Measurements from ENCODE around the gene MORF4L2. TPM values are rescaled to one million over a fixed set of nuclear protein-coding genes. Genes with fewer than 3 reads are reported as not detected.
"Not testable (repeated sequence)": the region's sequence is repeated elsewhere in the genome, so short reads cannot be mapped to it uniquely, and the experiment has no call there.

The MORF4L2 gene
- total RNA-seq, 1 donor from 2014 or later: 425 TPM

- FAIRE-seq (no peak), DNase-seq (ENCODE audit: low spot score in 2 of 2) (no peak)
These were observed 5.1 kb downstream of the MORF4L2 start for GRCh38 chrX:103681443-103681842.

- no peak for DNase-seq (ENCODE audit: low spot score in 2 of 2)
- no peak for FAIRE-seq
These were observed 8.1 kb downstream of the MORF4L2 start for GRCh38 chrX:103678199-103678993.

GRCh38 chrX:103674531-103675454 lies 11.7 kb downstream of the MORF4L2 start:
- no peak for DNase-seq (ENCODE audit: low spot score in 2 of 2)
- no peak for FAIRE-seq

GRCh38 chrX:103669745-103670144 lies 16.8 kb downstream of the MORF4L2 start:
- FAIRE-seq: no peak
- DNase-seq (ENCODE audit: low spot score in 2 of 2): no peak

DNA sequence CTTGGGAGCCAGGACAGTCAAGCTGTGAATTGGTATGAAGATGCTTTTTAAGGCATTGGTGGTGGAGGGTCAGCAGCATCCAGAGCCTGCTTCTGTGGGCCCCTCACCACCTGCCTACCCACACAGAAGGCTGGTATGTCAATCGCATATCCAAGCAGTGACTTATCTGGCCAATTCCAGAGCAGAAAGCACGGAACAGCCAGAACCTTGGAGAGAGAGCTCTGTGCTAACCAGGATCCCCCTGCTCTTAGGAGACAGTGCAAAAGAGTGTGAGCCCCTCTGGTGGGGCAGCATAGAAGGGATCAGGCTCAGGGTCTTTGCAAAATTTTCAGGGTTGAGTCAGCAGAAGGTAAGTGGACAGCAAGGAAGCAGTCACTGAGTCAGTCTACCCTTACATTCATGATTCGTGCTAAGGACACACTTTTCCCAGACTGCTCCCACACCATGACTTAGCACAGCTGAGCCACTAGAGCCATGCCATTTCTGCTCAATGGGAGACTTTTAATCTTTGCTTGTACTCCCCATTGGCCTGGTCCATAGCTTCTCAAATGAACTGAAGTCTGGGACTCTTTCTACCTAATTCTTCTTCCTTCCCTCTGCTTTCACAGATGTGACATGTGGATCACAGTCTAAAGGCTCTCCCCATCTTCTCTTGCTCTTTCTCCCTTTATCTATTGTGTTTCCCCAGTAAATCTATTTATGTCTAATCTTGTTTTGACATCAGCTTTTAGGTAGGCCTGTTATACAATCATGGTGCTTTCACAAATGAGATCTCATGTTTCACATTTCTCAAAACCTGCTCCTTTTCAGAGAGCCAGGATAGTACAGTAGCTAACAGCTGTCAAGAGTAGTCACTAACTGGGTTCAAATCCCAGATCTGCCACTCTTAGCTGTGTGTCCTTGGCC lies 20.0 kb downstream of the MORF4L2 start:
- no peak for DNase-seq (ENCODE audit: low spot score in 2 of 2)
- FAIRE-seq: no peak

GRCh38 chrX:103663981-103664762 lies 22.3 kb downstream of the MORF4L2 start:
- DNase-seq (ENCODE audit: low spot score in 2 of 2): no peak

DNA sequence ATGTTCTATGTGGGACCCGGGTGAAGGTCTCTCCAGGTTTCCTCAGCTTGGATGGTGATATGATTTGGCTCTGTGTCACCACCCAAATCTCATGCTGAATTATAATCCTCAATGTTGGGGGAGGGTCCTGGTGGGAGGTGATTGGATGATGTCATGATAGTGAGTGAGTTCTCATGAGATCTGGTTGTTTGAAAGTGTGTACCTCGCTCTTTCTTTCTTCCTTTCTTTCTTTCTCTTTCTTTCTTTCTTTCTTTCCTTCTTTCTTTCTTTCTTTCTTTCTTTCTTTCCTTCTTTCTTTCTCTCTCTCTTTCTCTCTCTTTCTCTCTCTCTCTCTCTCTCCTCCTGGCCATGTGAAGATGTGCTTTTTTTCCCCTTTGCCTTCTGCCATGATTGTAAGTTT lies 27.0 kb downstream of the MORF4L2 start:
- DNase-seq (ENCODE audit: low spot score in 2 of 2); FAIRE-seq: not testable (repeated sequence)

More at GRCh38 chrX:103663981-103664762, 22.3 kb downstream of the MORF4L2 start:
- FAIRE-seq: no peak

DNA sequence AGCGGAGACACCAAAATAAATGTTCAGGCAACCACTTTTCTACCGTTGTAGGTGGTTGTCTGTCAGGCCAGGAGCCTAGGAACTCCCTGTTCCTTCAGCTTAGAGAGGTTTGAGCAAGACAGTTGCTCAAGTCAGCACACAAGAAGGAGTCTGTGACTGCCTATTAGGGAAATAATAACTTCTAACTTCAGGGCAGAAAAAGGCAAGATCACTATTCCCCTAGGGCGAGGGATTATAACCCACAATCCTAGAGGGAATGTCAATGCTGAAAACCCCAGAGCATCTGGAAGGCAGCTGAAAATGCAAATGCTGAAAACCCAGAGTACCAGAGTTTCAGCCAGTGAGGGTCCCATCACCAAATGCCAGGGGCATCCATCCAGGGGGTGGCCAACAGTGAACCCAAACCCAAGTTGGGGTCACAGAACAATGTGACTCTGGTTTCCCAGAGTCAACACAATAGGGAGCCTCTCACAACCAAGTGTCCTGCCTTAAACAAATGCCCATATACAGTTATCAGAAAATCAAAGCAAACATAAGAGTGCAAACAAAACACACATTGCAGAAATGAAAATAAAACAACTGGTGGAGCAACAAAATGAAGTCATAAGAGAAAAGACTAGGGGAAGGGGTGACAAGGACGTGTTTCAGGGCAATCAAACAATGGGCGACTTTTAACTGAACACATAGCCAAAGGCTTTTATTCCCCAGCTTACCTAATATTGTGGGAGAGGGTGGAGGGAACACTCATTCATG lies 27.6 kb downstream of the MORF4L2 start:
- no peak for FAIRE-seq

DNA sequence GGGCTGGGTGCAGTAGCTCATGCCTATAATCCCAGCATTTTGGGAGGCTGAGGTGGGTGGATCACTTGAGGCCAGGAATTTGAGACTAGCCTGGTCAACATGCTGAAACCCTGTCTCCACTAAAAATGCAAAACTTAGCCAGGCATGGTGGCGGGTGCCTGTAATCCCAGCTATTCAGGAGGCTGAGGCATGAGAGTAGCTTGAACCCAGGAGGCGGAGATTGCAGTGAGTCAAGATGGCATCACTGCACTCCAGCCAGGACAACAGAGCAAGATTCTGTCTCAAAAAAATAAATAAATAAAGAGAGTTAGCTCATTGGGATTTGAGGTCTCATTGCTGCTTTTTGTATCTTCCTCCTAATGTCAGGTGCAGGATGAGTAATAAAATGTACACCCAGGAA lies 29.4 kb downstream of the MORF4L2 start:
- DNase-seq (ENCODE audit: low spot score in 2 of 2); FAIRE-seq: not testable (repeated sequence)

More for the DNA sequence above, 27.6 kb downstream of the MORF4L2 start:
- DNase-seq (ENCODE audit: low spot score in 2 of 2): no peak

GRCh38 chrX:103656617-103657016 lies 29.9 kb downstream of the MORF4L2 start:
- no peak for DNase-seq (ENCODE audit: low spot score in 2 of 2)
- FAIRE-seq: no peak

- DNase-seq (ENCODE audit: low spot score in 2 of 2); FAIRE-seq: not testable (repeated sequence)
These were observed 31.1 kb downstream of the MORF4L2 start for GRCh38 chrX:103655230-103656000.

DNA sequence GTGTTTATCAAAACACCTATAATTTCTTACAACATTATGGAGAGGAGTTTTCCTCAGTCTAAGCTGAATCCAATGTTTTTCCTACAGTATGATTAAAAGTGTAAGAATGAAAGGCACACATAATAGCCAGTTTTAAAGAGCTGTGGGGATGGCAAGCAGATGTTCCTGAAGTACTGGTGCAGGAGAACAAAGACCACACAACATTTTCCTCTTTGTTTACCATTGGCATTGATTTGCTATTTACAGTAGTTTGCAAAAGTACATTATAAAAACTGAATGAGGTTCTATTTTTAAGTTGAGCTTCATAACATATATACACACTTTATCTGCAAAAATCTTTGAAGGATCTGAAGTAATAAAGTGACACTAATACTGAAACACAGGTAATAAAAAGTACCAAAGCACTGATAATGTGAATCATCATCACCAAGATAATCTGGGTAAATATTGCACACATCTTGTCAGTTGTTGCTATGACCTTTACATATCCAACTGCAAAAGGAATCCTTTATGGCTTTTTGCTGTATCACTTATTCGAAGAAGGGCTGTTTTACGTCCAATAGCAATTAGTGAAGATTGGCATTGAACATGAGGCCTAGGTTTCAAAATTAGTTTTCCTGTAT lies 35.2 kb downstream of the MORF4L2 start:
- DNase-seq (ENCODE audit: low spot score in 2 of 2) (no peak), FAIRE-seq (no peak)

- no peak for DNase-seq (ENCODE audit: low spot score in 2 of 2)
- FAIRE-seq: no peak
These were observed 38.9 kb downstream of the MORF4L2 start for GRCh38 chrX:103647630-103648029.

DNA sequence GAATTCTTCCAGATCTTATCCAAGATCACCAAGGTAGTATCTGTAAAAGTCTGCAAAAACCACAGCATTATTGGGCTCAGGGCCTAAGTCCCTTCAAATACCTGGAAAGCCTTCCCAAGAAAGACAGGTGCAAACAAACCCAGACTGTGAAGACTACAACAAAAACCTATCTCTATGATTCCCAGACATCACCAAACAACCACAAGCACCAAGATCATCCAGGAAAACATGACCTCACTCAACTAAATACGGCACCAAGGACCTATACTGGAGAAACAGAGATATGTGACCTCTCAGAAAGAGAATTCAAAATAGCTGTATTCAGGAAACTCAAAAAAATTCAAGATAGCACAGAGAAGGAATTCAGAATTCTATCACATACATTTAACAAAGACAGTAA lies 42.4 kb downstream of the MORF4L2 start:
- no peak for FAIRE-seq

DNA sequence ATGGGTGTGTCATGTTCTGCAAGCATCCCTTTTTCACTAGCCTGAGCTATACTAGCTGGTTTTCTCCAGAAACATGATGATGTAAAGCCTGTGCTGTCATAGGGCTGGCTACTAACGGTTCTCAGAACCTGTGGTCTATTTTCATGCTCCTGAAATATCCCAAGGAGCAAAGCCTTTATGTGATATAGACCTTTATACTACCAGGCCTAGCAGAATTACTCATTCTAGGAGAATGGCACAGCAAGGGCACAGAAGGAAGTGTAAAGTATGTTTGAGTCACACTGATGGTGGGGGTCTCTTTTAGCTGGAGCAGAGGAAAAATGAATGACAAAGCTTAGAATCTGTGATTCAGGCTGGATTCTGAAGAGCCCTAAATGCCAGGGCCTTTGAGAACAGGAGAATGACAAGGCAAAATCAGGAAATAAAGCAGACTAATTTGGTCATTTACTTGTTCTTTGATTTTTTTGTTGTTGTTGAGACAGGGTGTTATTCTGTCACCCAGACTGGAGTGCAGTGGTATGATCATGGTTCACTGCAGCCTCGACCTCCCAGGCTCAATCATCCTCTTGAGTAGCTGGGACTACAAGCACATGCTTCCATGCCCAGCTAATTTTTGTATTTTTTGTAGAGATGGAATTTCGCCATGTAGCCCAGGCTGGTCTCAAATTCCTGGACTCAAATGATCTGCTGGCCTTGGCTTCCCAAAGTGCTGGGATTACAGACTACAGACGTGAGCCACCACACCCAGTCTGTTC lies 45.9 kb downstream of the MORF4L2 start:
- FAIRE-seq: no peak
- DNase-seq (ENCODE audit: low spot score in 2 of 2): no peak

More for the DNA sequence above, 42.4 kb downstream of the MORF4L2 start:
- no peak for DNase-seq (ENCODE audit: low spot score in 2 of 2)

DNA sequence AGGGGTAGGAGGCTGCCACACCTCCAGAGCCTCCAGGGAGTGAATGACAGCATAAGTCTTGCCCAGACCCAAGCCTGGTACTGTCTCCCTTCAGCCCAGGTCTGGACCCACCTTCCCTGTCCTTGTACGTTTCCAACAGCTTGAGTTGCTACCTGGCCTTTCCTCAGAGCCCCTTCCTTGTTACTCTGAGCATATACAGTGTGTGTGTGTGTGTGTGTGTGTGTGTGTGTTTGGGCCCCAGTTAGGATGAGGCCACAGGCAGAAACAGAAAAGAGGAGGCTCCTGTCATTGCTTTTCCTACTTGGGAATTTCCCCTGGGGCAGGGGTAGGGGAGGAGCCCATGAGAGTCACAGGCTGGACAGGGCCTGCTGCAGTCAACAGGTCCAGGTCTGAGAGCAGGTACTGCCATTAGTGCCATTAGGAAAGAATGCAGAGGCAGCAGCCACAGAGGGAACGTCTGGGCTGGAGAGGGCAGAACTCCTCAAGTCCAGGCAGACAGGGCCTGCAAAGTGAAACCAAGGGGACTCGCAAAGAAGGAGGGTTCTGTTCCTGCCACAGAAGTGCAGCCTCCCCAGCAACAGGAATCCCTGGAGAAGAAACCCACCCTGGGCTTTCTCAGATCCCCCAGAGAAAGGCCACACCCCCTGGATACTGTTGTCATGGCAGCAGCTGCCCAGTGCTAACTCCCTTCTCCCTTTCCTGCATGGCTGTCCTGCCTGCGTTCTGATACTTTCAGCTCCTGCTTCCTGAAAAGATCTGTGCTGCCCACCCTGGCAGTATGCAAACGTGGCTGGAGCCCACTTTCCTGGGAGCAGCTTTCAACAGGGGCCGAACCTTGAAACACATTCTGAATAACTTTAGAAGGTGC lies 47.8 kb downstream of the MORF4L2 start:
- not testable (repeated sequence) for DNase-seq (ENCODE audit: low spot score in 2 of 2); FAIRE-seq

Data from frontal cortex (tissue), 4 donors.